ENCODE measurements around the gene RAB4B.
"Not testable (repeated sequence)": the region's sequence is repeated elsewhere in the genome, so short reads cannot be mapped to it uniquely, and the experiment has no call there.

Gene RAB4B

DNA sequence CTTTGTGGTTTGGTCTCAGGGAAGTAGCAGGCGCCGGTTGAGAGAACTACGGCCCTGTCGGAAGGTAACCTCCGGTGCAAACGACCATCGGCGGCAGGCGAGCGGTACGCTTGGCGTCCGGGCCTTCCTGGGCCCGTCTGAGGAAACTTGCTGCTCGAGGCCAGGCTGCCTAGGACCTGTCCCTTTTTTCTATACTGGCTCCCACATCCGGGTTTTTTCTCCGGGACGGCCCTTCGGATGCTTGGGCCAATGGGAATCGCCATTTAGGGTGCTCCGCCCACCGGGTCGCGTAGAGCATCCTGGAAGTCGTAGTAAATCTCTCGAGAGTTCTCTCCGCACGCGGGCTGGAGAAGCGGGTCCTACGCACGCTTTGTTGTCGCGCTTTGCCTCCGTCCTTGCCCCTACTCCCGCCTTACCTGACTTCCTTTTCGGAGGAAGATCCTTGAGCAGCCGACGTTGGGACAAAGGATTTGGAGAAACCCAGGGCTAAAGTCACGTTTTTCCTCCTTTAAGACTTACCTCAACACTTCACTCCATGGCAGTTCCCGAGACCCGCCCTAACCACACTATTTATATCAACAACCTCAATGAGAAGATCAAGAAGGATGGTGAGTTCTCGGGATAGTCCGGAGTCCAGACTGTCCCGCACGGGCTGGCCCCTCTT, 27.0 kb upstream of the RAB4B start, which contains the start of gene SNRPA:
Gene SNRPA, plus strand, starts transcription at position 330 of the 664 bp plus-strand sequence. Its CDS starts 206 bp downstream, at position 536.
- peak; percentile 90 to 99 (median 92) for DNase-seq

GRCh38 chr19:40752257-40752781, 25.7 kb upstream of the RAB4B start:
- no peak for DNase-seq

DNA sequence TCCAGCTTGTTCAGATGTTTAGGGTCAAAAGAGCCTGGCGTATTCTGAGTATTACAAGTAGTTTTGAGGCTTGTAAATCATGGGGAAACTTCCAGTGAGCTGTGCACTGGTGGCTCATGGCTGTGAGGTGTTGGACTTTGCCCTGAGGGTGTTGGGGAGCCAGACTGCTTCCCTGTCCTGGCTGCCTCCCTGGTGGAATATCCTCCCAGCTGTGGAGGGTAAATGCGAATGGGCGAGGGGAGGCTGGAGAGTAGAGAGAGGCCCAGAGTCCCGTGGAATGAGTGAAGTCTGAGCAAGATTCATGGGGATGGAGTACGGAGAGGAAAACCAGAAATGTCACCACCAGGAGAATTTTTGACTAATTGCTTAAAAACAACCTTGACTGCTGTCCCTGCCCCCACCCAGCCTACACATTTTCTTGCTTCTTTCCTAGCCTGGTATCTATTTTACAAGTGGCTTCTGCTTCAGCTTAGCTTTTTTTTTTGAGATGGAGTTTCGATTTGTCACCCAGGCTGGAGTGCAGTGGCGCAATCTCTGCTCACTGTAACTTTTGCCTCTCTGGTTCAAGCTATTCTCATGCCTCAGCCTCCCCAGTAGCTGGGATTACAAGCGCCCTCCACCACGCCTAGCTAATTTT, 23.3 kb upstream of the RAB4B start:
- DNase-seq, result no peak

GRCh38 chr19:40755248-40755624, 22.8 kb upstream of the RAB4B start:
- no peak for DNase-seq

DNA sequence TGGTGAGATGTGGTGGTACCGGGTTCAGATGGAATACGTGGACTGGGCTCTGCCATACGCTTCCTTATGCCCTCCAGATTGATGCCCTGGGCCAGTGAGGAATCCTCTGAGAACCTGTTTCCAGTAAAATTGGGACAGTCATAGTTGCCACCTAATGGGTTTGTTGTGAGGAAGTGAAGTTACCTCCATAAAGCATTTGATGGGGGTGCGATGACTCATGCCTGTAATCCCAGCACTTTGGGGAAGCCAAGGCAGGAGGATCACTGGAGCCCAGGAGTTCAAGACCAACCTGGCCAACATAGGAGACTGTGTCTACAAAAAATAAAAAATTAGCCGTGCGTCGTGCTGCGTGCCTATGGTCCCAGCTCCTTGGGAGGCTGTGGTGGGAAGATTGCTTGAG, 22.3 kb upstream of the RAB4B start:
- DNase-seq, result no peak

- DNase-seq, result no peak
Observed at GRCh38 chr19:40756502-40757110, 21.4 kb upstream of the RAB4B start.

DNA sequence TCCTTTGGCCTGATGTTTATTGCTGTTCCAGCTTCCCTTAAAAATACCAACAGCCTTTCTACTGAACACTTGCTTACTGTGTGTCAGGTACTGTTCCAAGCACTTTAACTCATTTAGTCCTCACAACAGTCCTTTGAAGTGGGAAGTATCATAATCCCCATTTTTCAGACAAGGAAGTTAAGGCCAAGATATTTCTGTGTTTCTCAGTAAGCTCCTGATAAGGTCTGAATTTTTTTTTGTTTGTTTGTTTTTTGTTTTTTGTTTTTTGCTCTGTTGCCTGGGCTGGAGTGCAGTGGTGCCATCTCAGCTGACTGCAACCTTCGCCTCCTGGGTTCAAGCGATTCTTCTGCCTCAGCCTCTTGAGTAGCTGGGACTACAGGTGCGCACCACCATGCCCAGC, 19.6 kb upstream of the RAB4B start:
- no peak for DNase-seq

DNA sequence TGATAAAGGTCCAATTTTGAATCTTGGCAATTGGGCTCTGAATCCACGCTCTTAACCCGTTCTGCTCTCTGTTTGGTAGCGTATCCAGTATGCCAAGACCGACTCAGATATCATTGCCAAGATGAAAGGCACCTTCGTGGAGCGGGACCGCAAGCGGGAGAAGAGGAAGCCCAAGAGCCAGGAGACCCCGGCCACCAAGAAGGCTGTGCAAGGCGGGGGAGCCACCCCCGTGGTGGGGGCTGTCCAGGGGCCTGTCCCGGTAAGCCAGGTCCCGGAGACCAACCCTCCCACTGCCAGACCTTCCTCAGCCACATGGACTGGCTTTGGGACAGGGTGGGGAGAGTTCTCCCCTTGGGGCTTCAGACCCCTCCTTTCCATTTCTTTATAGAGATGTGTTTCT, 18.7 kb upstream of the RAB4B start:
- no peak for DNase-seq

DNA sequence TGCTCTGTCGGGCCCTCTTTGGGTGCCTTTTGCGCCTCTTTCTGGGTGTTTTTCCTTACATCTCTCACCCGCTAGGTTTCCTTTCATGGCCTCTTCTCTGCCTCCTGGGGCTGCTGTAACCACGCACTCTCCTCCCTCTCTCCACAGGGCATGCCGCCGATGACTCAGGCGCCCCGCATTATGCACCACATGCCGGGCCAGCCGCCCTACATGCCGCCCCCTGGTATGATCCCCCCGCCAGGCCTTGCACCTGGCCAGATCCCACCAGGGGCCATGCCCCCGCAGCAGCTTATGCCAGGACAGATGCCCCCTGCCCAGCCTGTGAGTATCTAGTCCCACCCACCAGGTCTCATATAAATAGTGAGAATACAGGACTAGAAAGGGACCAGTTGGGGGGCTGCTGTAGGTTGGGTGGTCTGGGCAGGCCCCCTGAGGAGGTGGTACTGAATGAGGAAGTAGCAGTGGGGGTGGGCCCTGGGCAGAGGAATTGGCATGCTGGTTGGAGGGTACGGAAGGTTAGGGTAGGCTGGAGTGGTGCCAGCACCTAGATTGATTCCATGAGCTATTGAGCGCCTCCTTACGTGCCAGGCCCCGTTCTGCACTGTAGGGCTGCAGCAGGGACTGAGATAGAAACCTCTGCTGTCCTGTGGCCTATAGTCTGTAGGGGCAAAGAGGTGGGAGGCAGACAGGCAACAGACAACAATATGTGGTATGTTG, 15.1 kb upstream of the RAB4B start:
- no peak for DNase-seq

GRCh38 chr19:40763526-40763925, 14.5 kb upstream of the RAB4B start:
- no peak for DNase-seq

GRCh38 chr19:40763963-40764362, 14.1 kb upstream of the RAB4B start:
- no peak for DNase-seq

GRCh38 chr19:40766385-40766784, 11.7 kb upstream of the RAB4B start:
- DNase-seq, result not testable (repeated sequence)

DNA sequence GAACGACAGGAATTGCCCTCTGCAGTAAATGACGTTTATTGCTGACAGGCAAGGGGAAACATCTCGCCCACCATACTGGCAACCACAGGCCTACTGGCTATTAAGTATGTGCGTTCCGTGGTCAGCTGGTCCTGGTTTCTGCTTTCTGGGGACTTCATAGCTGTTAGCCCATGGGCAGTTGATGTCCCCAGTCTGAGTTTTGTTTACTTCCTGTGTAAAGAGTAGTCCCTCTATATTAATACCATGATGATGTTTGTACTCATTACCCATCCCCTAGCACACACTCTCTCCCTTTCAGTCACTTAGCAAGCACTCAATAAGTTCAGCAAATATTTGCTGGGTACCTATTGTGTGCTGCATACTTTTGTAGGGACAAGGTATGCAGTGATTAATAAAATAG, 9.2 kb upstream of the RAB4B start:
- DNase-seq, result no peak

- DNase-seq, result not testable (repeated sequence)
Observed at GRCh38 chr19:40771101-40771862, 6.8 kb upstream of the RAB4B start.

- DNase-seq, result no peak
Observed at GRCh38 chr19:40774916-40775631, 3.0 kb upstream of the RAB4B start, which contains the start of gene MIA. Gene MIA (plus strand): TSS chr19:40775521. CDS start chr19:40775543, 22 bp downstream.

- no peak for DNase-seq
Observed at GRCh38 chr19:40775632-40776022, 2.4 kb upstream of the RAB4B start.

DNA sequence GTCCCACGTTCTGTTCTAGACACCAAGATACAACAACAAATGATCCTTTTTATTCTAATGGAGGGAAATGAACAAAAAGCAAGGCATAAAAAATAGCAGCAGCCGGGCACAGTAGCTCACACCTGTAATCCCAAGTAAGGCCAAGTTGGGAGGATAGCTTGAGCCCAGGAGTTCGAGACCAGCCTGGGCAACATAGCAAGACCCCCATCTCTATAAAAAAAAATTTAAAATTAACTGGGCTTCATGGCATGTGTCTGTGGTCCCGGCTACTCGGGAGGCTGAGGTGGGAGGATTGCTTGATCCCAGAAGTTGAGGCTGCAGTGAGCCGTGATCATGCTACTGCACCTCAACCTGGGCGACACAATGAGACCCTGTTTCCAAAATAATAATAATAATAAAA, 1.7 kb upstream of the RAB4B start:
- no peak for DNase-seq

DNA sequence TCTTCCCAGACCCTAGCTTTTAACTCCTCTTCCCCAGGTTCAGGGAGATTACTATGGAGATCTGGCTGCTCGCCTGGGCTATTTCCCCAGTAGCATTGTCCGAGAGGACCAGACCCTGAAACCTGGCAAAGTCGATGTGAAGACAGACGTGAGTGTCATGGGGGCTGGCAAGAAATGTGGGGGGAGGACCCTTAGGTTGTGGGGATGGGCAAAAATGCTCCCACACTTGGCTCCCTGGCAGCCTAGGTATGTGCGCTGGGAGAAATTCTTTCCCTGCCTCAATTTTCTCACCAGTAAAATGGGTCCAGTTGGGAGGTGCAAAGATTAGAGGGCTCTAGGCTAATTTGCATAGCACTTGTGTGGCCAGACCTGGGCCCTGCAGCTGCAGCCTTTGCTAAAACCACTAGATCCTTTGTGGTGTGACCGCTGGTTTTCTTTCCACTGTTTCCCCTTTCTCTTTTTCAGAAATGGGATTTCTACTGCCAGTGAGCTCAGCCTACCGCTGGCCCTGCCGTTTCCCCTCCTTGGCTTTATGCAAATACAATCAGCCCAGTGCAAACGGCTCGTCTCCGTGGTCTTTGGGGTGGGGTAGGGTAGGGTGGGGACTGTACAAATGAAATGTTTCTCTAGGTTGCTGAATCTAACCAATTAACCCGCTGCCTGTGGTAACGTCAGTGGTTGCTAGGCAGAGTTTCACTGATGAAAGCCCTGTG, 959 bp upstream of the RAB4B start:
- peak; percentile 39 to 77 (median 60) for DNase-seq

- DNase-seq, result no peak
Observed at GRCh38 chr19:40777645-40777936, 456 bp upstream of the RAB4B start.

DNA sequence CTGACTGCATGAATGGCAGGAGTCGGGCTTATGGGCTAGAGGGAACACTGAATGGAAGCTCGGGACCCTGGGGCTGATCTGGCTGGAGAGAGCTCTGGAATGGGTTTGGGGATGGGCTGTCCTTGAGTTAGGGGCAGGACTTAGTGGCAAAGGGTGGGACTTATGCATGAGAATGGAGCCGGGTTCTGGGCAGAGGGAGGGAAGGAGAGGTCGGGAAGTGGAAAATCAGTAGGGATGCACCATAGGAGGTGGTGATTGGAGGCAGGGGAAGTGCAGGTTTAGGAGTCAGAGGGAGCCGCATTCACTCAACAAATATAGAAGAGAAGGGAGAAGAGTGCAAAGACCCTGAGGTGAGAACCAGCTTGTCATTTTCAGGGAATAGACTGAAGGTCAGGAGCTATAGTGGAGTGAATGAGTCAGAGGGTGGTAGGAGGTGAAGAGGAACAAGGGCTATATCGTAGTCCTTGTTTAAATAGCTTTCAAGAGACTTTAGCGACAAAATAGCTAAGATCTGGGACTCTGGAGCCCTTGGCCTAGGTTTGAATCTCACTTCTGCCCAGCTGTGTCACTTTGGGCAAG, 748 bp downstream of the RAB4B start:
- no peak for DNase-seq

DNA sequence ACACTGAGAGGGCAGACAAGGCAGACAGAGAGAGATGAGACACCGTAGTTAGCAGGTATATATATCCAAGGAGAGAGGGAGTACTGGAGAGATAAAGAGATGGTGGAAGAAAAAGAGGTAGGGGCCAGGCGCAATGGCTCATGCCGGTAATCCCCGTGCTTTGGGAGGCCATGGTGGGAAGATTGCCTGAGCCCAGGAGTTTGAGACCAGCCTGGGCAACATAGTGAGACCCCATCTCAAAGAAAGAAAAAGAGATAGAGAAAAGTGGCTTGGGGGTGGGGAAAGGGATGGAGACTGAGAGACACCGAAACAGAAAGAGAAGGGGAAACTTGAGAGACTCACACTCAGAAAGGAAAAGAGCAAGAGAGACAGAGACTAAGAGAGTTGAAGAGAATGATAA, 2.5 kb downstream of the RAB4B start:
- DNase-seq, result no peak
